ENCODE results near the gene SPDL1.
"Not testable (repeated sequence)": the region's sequence is repeated elsewhere in the genome, so short reads cannot be mapped to it uniquely, and the experiment has no call there.

The SPDL1 gene

GRCh38 chr5:169576181-169576598 is 7.4 kb upstream of the SPDL1 start:
- no peak for DNase-seq

- no peak for DNase-seq
These were observed 5.6 kb upstream of the SPDL1 start for GRCh38 chr5:169577951-169578350.

DNA sequence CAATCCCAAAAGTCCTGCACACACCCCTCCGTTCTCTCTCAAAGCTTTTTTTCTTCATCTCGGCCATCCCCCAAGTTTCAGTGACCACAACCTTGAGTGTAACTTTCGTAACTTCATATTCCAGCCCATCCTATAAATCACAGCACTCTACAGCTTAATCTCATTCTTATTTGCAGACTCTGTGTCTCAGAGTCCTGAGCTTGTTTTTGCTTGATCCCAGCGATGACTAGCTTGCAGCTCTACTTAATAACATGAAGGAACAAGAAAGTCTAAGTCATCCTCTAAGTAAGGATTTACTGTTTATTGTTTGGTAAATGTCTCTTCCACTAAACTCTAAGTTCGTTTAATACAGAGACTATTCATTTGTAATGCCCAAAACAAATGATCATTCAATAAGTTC is 2.6 kb upstream of the SPDL1 start:
- no peak for DNase-seq

DNA sequence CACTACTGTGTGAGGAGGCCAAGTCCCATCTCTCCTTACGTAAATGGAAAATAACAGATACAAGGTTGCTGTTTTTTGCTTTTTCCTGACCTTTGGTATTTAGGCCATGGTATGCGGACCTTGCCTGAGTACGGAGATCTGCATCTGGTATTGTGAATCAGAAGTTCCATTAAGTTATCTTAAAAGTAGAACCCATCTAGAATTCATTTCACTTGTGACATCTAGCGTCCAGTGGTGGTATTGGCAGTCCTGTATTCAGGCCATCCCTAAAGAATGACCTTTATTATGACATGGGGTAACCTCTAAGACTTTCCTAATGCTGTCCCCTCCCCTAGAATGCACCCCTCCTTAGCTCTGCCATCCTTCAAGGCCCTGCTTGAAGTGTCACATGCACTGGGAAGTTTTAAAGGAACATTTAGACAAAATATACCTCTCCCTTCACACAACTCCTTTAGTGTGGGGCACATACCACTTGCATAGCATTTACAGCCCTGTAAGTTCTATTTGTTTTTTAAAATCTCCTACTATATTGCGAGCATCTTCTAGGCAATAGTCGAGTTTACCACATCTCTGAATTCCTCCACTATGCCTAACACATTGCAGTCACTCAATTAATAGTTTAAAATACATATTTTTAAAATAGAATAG is 1.9 kb upstream of the SPDL1 start:
- DNase-seq, result no peak

- DNase-seq, result no peak
These were observed 511 bp upstream of the SPDL1 start for GRCh38 chr5:169583101-169583423.

DNA sequence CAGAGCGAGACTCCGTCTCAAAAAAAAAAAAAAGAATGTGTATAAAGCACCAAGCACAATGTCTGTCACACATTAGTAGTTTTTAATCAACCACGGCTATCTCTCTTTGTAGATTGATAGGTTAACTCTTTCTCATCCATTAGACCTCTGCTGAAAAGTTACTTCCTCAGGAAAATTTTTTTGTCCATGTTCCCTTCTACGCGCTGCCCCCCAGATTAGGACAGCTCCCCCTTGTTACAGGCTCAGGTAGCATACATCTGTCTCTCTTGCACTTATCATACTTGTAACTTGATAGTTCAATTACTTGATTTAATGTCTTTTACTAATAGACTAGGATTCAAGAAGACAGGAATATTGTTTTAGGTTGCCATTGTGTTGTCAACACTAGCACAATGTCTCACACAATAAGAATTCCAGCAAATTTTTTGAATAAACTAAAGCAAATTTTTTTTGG is 1.5 kb downstream of the SPDL1 start:
- DNase-seq, result no peak

DNA sequence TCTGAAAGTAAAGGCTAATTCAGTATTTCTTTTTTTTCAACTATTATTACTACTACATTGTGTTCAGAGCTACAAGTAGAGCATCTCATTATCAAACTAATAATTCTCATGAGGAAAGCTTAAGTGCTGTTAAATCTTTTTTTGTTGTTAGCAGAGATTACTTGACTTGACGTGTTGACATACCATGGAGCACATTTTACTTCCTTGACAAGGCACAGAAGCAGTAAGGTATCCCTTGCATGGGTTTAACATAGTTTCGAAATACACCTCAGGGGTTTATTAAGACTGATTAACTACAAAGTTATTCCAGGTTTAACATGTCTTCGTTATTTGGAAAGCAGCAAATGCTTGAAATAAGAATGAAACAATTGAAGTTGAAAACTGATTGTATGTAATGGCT is 7.0 kb downstream of the SPDL1 start:
- DNase-seq, result no peak

- no peak for DNase-seq
These were observed 8.1 kb downstream of the SPDL1 start for GRCh38 chr5:169591636-169592035.

- no peak for DNase-seq
These were observed 9.5 kb downstream of the SPDL1 start for GRCh38 chr5:169592937-169593650.

GRCh38 chr5:169595172-169595820 is 11.7 kb downstream of the SPDL1 start:
- DNase-seq, result no peak

- DNase-seq, result no peak
These were observed 15.9 kb downstream of the SPDL1 start for GRCh38 chr5:169599451-169599850.

GRCh38 chr5:169602535-169602934 is 19.0 kb downstream of the SPDL1 start:
- DNase-seq, result no peak

DNA sequence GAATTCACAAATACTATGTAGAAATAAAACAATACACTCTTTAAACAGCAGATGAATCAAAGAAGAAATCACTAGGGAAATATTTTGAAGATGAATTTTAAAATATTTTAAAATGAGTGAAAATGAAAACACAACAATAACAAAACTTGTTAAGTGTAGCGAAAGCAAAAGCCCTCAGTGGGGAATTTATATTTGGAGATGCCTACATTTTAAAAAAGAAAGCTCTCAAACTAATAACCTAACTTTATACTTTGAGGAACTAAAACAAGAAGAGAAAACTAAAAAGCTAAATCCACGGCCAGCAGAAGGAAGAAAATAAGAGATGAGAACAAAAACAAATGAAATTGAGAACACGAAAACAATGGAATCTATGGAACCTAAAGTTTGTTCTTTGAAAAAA is 22.7 kb downstream of the SPDL1 start:
- no peak for DNase-seq

GRCh38 chr5:169607882-169608281 is 24.3 kb downstream of the SPDL1 start:
- no peak for DNase-seq

DNA sequence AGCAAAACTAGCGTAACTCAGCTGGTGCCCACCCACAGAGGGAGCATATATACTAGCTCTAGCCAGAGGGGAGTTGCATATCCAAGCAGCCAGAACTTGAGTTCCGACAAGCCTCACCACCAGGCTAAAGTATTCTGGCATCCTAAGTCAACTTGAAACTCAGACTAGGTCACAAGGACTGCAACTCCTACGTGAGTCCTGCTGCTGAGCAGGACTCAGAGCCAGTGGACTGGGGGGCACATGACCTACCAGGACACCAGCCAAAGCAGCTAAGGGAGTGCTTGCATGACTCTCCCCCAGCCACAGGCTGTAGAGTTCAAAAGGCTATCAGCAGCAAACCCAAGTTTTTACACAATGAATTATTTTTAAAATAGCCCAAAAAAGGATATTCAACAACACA is 26.1 kb downstream of the SPDL1 start:
- no peak for DNase-seq

DNA sequence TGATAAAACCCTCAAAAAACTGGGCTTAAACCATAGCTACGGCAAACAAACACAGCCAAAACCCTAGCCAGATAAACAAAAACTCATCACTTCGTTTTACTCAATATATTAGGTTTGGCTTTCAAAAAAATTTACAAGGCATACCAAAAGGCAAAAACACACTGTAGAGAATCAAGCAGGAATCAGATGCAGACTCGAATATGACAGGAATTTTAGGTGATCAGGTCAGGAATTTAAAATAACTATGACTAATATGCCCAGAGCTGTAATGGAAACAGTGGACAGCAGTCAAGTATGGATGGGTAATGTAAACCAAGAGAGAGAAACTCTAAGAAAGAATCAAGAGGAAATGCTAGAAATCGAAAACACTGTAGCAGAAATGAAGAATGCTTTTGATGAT is 27.0 kb downstream of the SPDL1 start:
- DNase-seq, result no peak

- DNase-seq, result no peak
These were observed 32.0 kb downstream of the SPDL1 start for GRCh38 chr5:169615561-169615960.

- not testable (repeated sequence) for DNase-seq
These were observed 40.7 kb downstream of the SPDL1 start for GRCh38 chr5:169624307-169624706.

DNA sequence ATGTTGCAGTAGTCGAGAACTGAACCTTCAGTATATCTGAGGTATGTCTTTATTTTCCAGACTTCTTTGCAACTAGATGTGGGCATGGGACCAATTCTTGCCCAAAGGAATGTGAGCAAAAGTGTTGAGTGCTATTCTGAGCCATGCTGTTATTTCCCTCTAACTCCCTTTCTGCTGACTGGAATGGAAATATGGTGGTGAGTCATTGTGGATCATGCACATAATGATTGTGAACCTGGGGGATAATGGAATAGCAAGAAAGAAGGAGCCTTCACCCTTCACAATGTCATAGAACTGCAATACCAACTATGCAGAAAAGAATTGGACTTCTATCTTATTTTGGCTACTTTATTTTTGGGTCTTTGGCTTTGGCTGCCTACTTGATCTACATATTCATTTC is 43.2 kb downstream of the SPDL1 start:
- DNase-seq, result no peak

GRCh38 chr5:169627551-169627950 is 44.0 kb downstream of the SPDL1 start:
- DNase-seq, result no peak

DNA sequence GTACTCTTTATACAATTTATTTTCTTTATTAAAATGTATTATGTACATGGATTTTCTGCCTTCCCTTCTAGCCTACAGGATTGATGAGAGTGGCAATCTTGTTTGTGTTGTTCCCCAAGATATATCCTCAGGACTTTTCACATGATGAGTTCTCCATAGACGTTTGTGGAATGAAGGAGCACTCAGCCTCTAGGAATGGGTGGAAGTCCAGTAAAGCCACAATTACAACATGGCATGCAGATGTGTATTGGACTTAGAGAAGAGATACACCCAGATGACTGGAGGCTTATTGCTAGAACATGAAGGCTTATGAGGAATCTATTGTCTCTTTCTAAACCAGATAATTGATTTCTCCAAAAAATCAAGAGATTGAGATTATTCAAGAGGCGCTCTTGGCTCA is 45.3 kb downstream of the SPDL1 start:
- DNase-seq, result no peak

- DNase-seq, result no peak
These were observed 46.4 kb downstream of the SPDL1 start for GRCh38 chr5:169629847-169630548.

GRCh38 chr5:169631360-169631759 is 47.8 kb downstream of the SPDL1 start:
- DNase-seq, result no peak

DNA sequence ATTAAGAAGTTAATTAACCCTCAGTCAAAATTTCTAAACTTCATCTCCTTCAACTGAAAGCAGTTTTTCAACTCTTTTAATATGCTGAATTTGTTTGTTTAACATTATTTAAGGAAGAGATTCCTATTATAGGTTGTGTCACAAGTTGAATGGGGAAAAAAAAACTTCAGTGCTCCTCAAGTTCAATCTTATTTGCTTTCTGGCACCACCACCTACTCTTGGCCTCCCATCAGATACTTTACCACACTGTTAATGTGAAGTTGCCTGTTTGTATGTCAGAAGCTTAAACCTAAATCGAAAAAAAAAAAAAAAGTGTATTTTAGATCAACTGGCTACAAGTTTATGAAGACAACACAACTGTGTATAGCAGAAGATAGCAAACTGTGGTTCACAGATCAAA is 49.4 kb downstream of the SPDL1 start:
- DNase-seq, result no peak

Data from DMS153 (cell line).